Measurements from ENCODE around the gene TMEM175. TPM values are rescaled to one million over a fixed set of nuclear protein-coding genes. Genes with fewer than 3 reads are reported as not detected.

Gene TMEM175
- total RNA-seq, 1 experiment from 2014 or later, result 20.2 TPM

- TF ChIP-seq CTCF (conservative IDR thresholded peaks at IDR 0.05), result no peak
- TF ChIP-seq EZH2 (IDR thresholded peaks at IDR 0.05; ENCODE audit: low read depth), result no peak
- no peak overlapping the region for H3K4me2 ChIP-seq
- no peak overlapping the region for H2AFZ ChIP-seq
- DNase-seq, result no peak
- H3K27me3 ChIP-seq (ENCODE audit: insufficient read depth, low read depth), result no peaks in the 10 kb centered on the region
- no peaks in the 10 kb centered on the region for H3K4me1 ChIP-seq (replicated peaks; ENCODE audit: insufficient read depth)
- intact Hi-C loops (cut with micrococcal nuclease; ENCODE audit: unreplicated experiment), result no loop called here
- no peaks in the 10 kb centered on the region for H3K9me2 ChIP-seq (ENCODE audit: insufficient read depth)
- H3K4me3 ChIP-seq, result no peak overlapping the region
- H3K9me3 ChIP-seq (ENCODE audit: insufficient read depth, low read depth), result no peaks in the 10 kb centered on the region
- no peaks in the 10 kb centered on the region for H3K36me3 ChIP-seq (ENCODE audit: low read depth)
- H3K27ac ChIP-seq, result no peak overlapping the region
- POLR2A ChIA-PET (ENCODE audit: unreplicated experiment), result interaction anchor here (0.6 kb wide), 1 partner anchor 703 kb away, joined by 3 read pairs; no protein-coding TSS in a partner anchor
- H3F3A ChIP-seq (ENCODE audit: insufficient read depth, low read depth), result no peaks in the 10 kb centered on the region
- CTCF ChIA-PET, result no interaction called here
- no TSS peak for BruUV-seq (replicated peaks)
- H4K20me1 ChIP-seq (ENCODE audit: insufficient read depth), result no peaks in the 10 kb centered on the region
- H3K79me2 ChIP-seq (ENCODE audit: low read depth), result no peaks in the 10 kb centered on the region
Measured at GRCh38 chr4:949656-950055, 17.4 kb downstream of the TMEM175 start.

GRCh38 chr4:950136-951020, 18.1 kb downstream of the TMEM175 start:
- Histone ChIP-seq H3K9me2 (ENCODE audit: insufficient read depth) (no peaks in the 10 kb centered on the region), H3F3A (ENCODE audit: insufficient read depth, low read depth) (no peaks in the 10 kb centered on the region), H3K4me2 (no peak overlapping the region), H3K79me2 (ENCODE audit: low read depth) (no peaks in the 10 kb centered on the region), H3K9me3 (ENCODE audit: insufficient read depth, low read depth) (no peaks in the 10 kb centered on the region), H4K20me1 (ENCODE audit: insufficient read depth) (no peaks in the 10 kb centered on the region), H2AFZ (no peak overlapping the region), H3K4me1 (replicated peaks; ENCODE audit: insufficient read depth) (no peaks in the 10 kb centered on the region), H3K27ac (no peak overlapping the region), H3K27me3 (ENCODE audit: insufficient read depth, low read depth) (no peaks in the 10 kb centered on the region), H3K36me3 (ENCODE audit: low read depth) (no peaks in the 10 kb centered on the region), H3K4me3 (no peak overlapping the region)
- DNase-seq, result no peak
- intact Hi-C loops (cut with micrococcal nuclease; ENCODE audit: unreplicated experiment), result no loop called here
- ChIA-PET POLR2A (ENCODE audit: unreplicated experiment) (no interaction called here), CTCF (no interaction called here)
- TF ChIP-seq CTCF (conservative IDR thresholded peaks at IDR 0.05) (no peak), EZH2 (IDR thresholded peaks at IDR 0.05; ENCODE audit: low read depth) (no peak)
- BruUV-seq (replicated peaks), result no TSS peak

- no TSS peak for BruUV-seq (replicated peaks)
- no peak overlapping the region for H3K4me3 ChIP-seq
- H3K9me3 ChIP-seq (ENCODE audit: insufficient read depth, low read depth), result no peaks in the 10 kb centered on the region
- no peak overlapping the region for H3K4me2 ChIP-seq
- no peaks in the 10 kb centered on the region for H3K36me3 ChIP-seq (ENCODE audit: low read depth)
- no peaks in the 10 kb centered on the region for H3K9me2 ChIP-seq (ENCODE audit: insufficient read depth)
- intact Hi-C loops (cut with micrococcal nuclease; ENCODE audit: unreplicated experiment), result no loop called here
- ChIA-PET CTCF (no interaction called here), POLR2A (ENCODE audit: unreplicated experiment) (no interaction called here)
- H2AFZ ChIP-seq, result no peak overlapping the region
- no peaks in the 10 kb centered on the region for H4K20me1 ChIP-seq (ENCODE audit: insufficient read depth)
- H3K27me3 ChIP-seq (ENCODE audit: insufficient read depth, low read depth), result no peaks in the 10 kb centered on the region
- no peaks in the 10 kb centered on the region for H3K79me2 ChIP-seq (ENCODE audit: low read depth)
- H3F3A ChIP-seq (ENCODE audit: insufficient read depth, low read depth), result no peaks in the 10 kb centered on the region
- H3K27ac ChIP-seq, result no peak overlapping the region
- TF ChIP-seq CTCF (conservative IDR thresholded peaks at IDR 0.05), result no peak
- TF ChIP-seq EZH2 (IDR thresholded peaks at IDR 0.05; ENCODE audit: low read depth), result no peak
- DNase-seq, result no peak
- no peaks in the 10 kb centered on the region for H3K4me1 ChIP-seq (replicated peaks; ENCODE audit: insufficient read depth)
Measured at GRCh38 chr4:951186-951585, 18.9 kb downstream of the TMEM175 start.
